K562 (cell line): ENCODE measurements around the gene ADAMTS14. TPM values are rescaled to one million over a fixed set of nuclear protein-coding genes. Genes with fewer than 3 reads are reported as not detected.
A peak's percentile ranks its signal among the peaks of the same experiment; 100 is the strongest.

ENCODE experiments used
- ADNP ChIP-seq: fragments of 200-800 bp; sonication (Bioruptor generic); IDR thresholded peaks from 2 replicates; pipeline ENCODE4 v1.6.1; 2016; ENCODE audit warnings: missing genetic modification characterization, missing compliant biosample characterization
- CBX5 ChIP-seq: IDR thresholded peaks from 2 replicates; pipeline ENCODE4 v1.6.1; 2014; ENCODE audit warnings: low read depth, borderline replicate concordance
- DPF2 ChIP-seq: fragments of 450-650 bp; IDR thresholded peaks from 2 replicates; pipeline ENCODE4 v1.6.1; 2016
- ERF ChIP-seq: fragments of 450-650 bp; formaldehyde crosslinking; IDR thresholded peaks from 2 replicates; pipeline ENCODE4 v1.4.0; 2020; ENCODE audit warnings: mild to moderate bottlenecking, mixed read lengths
- FOXJ3 ChIP-seq: sonication (generic); formaldehyde crosslinking; IDR thresholded peaks from 2 replicates; pipeline ENCODE4 v1.4.0; 2020; ENCODE audit warnings: mild to moderate bottlenecking, missing genetic modification reagents
- HDAC3 ChIP-seq: fragments of 450-650 bp; IDR thresholded peaks from 2 replicates; pipeline ENCODE4 v1.6.1; 2018; ENCODE audit warnings: borderline replicate concordance, mild to moderate bottlenecking, moderate library complexity; ENCODE audit not compliant: partially characterized antibody
- HDAC8 ChIP-seq: fragments of 450-650 bp; IDR thresholded peaks from 2 replicates; pipeline ENCODE4 v1.6.1; 2016; ENCODE audit warnings: mild to moderate bottlenecking, missing genetic modification characterization, moderate library complexity, missing compliant biosample characterization
- NBN ChIP-seq: fragments of 450-650 bp; IDR thresholded peaks from 2 replicates; pipeline ENCODE4 v1.6.1; 2016; ENCODE audit warnings: low read depth, mild to moderate bottlenecking
- POLR2H ChIP-seq: IDR thresholded peaks from 2 replicates; pipeline ENCODE4 v1.6.1; 2016; ENCODE audit warnings: missing genetic modification characterization, low read depth, mild to moderate bottlenecking, control low read depth, missing compliant biosample characterization, moderate library complexity
- SRSF1 ChIP-seq: fragments of 200-400 bp; formaldehyde crosslinking; IDR thresholded peaks from 2 replicates; pipeline ENCODE4 v1.6.1; 2017; ENCODE audit warnings: mild to moderate bottlenecking, low read depth, low read length, moderate library complexity
- TCF7 ChIP-seq: sonication (generic); IDR thresholded peaks from 2 replicates; pipeline ENCODE4 v1.6.1; 2016; ENCODE audit warnings: antibody characterized with exemption, borderline replicate concordance
- YY1 ChIP-seq, 3 experiments: IDR thresholded peaks; 2 replicates each; pipeline ENCODE4 v1.6.1; 2011; ENCODE audit warnings: low read length in 2 of 3, mild to moderate bottlenecking in 2 of 3, moderate library complexity in 2 of 3, borderline replicate concordance in 1 of 3, control low read depth in 1 of 3, low read depth in 1 of 3; ENCODE audit not compliant: insufficient read depth in 3 of 3, insufficient replicate concordance in 2 of 3, control insufficient read depth in 1 of 3, insufficient read length in 1 of 3; ENCODE audit errors: extremely low read depth in 1 of 3
- ZFP36 ChIP-seq: fragments of 150-350 bp; IDR thresholded peaks from 2 replicates; pipeline ENCODE4 v1.6.1; 2018; ENCODE audit warnings: low read length, low read depth; ENCODE audit not compliant: partially characterized antibody
- ZNF133 ChIP-seq: fragments of 250-450 bp; sonication (Bioruptor Pico); IDR thresholded peaks from 2 replicates; pipeline ENCODE4 v1.4.0; 2020; ENCODE audit warnings: mild to moderate bottlenecking
- ZNF668 ChIP-seq: fragments of 250-450 bp; sonication (Bioruptor Pico); IDR thresholded peaks from 2 replicates; pipeline ENCODE4 v1.8.0; 2022; ENCODE audit warnings: mild to moderate bottlenecking, inconsistent platforms
- ZSCAN32 ChIP-seq: fragments of 450-650 bp; formaldehyde crosslinking; IDR thresholded peaks from 2 replicates; pipeline ENCODE4 v1.4.0; 2020; ENCODE audit warnings: mild to moderate bottlenecking, moderate library complexity
- polyA plus RNA-seq, 8 experiments: library from polyadenylated mRNA; depleted of rRNA in 4 of 8; stranded (reverse) in 5 of 8; unstranded in 3 of 8; fragments of >200 nt; fragmentation: Nextera tagmentation in 2 of 8; fragmentation: Illumina TruSeq in 1 of 8; extraction: Ambion mirVana in 2 of 8; extraction: Trizol in 1 of 8; gene quantifications; 2 replicates each; pipeline versions ENCODE4 v1.2.1 to v1.2.3, GENCODE V29; 2011 to 2014; ENCODE audit warnings: inconsistent platforms in 1 of 8, missing spikeins in 1 of 8
- total RNA-seq, 7 experiments: library from RNA; depleted of rRNA in 6 of 7; stranded (reverse); fragments of >200 nt in 6 of 7; fragmentation: Illumina TruSeq in 2 of 7; extraction: Trizol in 2 of 7; gene quantifications; 2 replicates each; pipeline versions ENCODE4 v1.2.1 to v1.2.3, GENCODE V29; 2011 to 2021; ENCODE audit warnings: low replicate concordance in 1 of 7
- TF ChIP-seq, protein P1 (sequence below), 2 experiments: fragments of 450-650 bp in 1 of 2; sonication (generic) in 1 of 2; formaldehyde crosslinking; conservative IDR thresholded peaks; 2 replicates each; pipeline versions ENCODE4 v1.4.0 to v1.8.1; 2020 to 2022; ENCODE audit warnings: mild to moderate bottlenecking in 1 of 2, missing genetic modification reagents in 1 of 2
- TF ChIP-seq, protein P2 (sequence below): fragments of 450-650 bp; formaldehyde crosslinking; IDR thresholded peaks from 2 replicates; pipeline ENCODE4 v1.4.0; 2022; ENCODE audit warnings: missing genetic modification characterization
- TF ChIP-seq, protein P3 (sequence below): fragments of 250-450 bp; sonication (Bioruptor Pico); IDR thresholded peaks from 2 replicates; pipeline ENCODE4 v1.4.0; 2020; ENCODE audit warnings: mild to moderate bottlenecking, moderate library complexity
- TF ChIP-seq, protein P4 (sequence below), 3 experiments: fragments of 200-800 bp in 1 of 3; sonication (Bioruptor generic) in 1 of 3; sonication (generic) in 1 of 3; formaldehyde crosslinking in 1 of 3; IDR thresholded peaks; 2 replicates each; pipeline versions ENCODE4 v1.6.1 to v1.8.0; 2016 to 2022; ENCODE audit warnings: mild to moderate bottlenecking in 2 of 3, missing compliant biosample characterization in 2 of 3, missing genetic modification characterization in 2 of 3, missing genetic modification reagents in 1 of 3

ADAMTS14 gene
- total and polyA plus RNA-seq, 9 of the 15 experiments (the other 6 are each of a cell fraction or from before 2014, with no cell fraction given) = 0.04 to 37.4 (median 15.9) TPM

DNA sequence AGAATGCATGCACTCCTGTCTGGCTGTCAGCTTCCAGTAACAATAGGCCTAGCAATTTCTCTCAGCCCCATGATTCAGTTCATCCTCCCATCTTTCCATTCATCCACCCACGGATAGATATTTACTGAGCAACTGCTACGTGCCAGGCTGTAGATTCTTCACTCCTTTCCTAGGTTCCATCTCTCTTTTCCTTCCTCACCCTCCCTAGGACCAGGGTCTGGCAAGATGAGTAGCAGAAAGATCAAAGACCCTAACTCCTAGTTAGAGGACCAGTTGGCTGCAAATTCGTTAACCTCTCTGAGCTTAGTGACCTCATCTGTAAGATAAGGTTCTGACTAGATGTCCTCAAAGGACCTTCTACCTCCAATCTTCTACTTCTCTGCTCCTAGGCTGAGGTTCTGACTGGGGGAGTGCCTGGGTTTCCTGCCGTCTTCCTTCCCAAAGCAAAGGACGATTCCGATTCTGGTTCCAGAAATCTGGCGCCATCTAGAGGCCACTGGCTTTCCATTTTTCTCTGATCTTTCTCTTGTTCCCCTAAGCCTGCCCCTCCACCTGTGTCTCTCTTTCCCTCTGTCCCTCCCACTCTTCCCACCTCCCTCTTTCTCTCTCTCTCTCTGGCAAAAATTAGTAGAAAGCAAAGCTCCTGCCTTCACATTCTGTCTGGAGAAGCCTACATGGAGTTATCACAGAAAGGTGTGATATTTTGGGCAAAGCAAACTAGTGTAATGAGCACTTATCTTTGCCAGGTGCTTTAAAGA is 86.6 kb downstream of the ADAMTS14 start (continued):
- TF ChIP-seq SRSF1 (no peak), ZFP36 (peak; percentile 6), ERF (no peak; the same call in 1 of the 2 replicates), DPF2 (peak; percentile 53; the same call in 1 of the 2 replicates), TCF7 (no peak), ZSCAN32 (CRISPR knock-in tag) (no peak), YY1 (IDR thresholded peaks at IDR 0.05; ENCODE audit: borderline replicate concordance in 1 of 3, control insufficient read depth in 1 of 3, extremely low read depth in 1 of 3, insufficient read depth in 3 of 3, insufficient read length in 1 of 3, insufficient replicate concordance in 2 of 3, low read depth in 1 of 3, low read length in 2 of 3) (peak in 1 of 3 experiments; percentile 26), HDAC3 (no peak), ZNF133 (CRISPR knock-in tag) (0 out of 2 replicates have a peak, but pooled peaks have one; percentile 44), ZNF668 (CRISPR knock-in tag) (no peak), HDAC8 (peak; percentile 48; the same call in 1 of the 2 replicates), POLR2H (no peak), NBN (0 out of 2 replicates have a peak, but pooled peaks have one; percentile 38), FOXJ3 (no peak), ADNP (tag) (peak; percentile 76), CBX5 (no peak)
- TF ChIP-seq, protein P1, sequence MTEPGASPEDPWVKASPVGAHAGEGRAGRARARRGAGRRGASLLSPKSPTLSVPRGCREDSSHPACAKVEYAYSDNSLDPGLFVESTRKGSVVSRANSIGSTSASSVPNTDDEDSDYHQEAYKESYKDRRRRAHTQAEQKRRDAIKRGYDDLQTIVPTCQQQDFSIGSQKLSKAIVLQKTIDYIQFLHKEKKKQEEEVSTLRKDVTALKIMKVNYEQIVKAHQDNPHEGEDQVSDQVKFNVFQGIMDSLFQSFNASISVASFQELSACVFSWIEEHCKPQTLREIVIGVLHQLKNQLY (CRISPR knock-in tag; conservative IDR thresholded peaks at IDR 0.05) = no peak
- TF ChIP-seq, protein P2, sequence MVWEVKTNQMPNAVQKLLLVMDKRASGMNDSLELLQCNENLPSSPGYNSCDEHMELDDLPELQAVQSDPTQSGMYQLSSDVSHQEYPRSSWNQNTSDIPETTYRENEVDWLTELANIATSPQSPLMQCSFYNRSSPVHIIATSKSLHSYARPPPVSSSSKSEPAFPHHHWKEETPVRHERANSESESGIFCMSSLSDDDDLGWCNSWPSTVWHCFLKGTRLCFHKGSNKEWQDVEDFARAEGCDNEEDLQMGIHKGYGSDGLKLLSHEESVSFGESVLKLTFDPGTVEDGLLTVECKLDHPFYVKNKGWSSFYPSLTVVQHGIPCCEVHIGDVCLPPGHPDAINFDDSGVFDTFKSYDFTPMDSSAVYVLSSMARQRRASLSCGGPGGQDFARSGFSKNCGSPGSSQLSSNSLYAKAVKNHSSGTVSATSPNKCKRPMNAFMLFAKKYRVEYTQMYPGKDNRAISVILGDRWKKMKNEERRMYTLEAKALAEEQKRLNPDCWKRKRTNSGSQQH (CRISPR knock-in tag) = peak; percentile 83; the same call in 1 of the 2 replicates
- TF ChIP-seq, protein P3, sequence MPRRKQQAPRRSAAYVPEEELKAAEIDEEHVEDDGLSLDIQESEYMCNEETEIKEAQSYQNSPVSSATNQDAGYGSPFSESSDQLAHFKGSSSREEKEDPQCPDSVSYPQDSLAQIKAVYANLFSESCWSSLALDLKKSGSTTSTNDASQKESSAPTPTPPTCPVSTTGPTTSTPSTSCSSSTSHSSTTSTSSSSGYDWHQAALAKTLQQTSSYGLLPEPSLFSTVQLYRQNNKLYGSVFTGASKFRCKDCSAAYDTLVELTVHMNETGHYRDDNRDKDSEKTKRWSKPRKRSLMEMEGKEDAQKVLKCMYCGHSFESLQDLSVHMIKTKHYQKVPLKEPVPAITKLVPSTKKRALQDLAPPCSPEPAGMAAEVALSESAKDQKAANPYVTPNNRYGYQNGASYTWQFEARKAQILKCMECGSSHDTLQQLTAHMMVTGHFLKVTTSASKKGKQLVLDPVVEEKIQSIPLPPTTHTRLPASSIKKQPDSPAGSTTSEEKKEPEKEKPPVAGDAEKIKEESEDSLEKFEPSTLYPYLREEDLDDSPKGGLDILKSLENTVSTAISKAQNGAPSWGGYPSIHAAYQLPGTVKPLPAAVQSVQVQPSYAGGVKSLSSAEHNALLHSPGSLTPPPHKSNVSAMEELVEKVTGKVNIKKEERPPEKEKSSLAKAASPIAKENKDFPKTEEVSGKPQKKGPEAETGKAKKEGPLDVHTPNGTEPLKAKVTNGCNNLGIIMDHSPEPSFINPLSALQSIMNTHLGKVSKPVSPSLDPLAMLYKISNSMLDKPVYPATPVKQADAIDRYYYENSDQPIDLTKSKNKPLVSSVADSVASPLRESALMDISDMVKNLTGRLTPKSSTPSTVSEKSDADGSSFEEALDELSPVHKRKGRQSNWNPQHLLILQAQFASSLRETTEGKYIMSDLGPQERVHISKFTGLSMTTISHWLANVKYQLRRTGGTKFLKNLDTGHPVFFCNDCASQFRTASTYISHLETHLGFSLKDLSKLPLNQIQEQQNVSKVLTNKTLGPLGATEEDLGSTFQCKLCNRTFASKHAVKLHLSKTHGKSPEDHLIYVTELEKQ (CRISPR knock-in tag) = peak; percentile 44; the same call in 1 of the 2 replicates
- TF ChIP-seq, protein P4, sequence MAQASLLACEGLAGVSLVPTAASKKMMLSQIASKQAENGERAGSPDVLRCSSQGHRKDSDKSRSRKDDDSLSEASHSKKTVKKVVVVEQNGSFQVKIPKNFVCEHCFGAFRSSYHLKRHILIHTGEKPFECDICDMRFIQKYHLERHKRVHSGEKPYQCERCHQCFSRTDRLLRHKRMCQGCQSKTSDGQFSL (CRISPR knock-in tag; IDR thresholded peaks at IDR 0.05) = no peak
- TF ChIP-seq, protein P4 (tag; IDR thresholded peaks at IDR 0.05) = 0 out of 4 replicates have a peak, but pooled peaks of 1 of the 2 experiments have one; percentile 14
